ENCODE measurements around the gene OSBPL2. TPM values are rescaled to one million over a fixed set of nuclear protein-coding genes. Genes with fewer than 3 reads are reported as not detected.

Gene OSBPL2
- total RNA-seq, 2 donors from 2014 or later, result 46.7 to 50.3 TPM

- Histone ChIP-seq H3K4me1 (ENCODE audit: control insufficient read depth, insufficient read depth, low read length) (no peaks in the 10 kb centered on the region), H3K9ac (ENCODE audit: extremely low read depth, low read length, poor library complexity, severe bottlenecking) (no peak overlapping the region), H3K36me3 (ENCODE audit: control insufficient read depth, insufficient read depth, low read length) (peaks cover 52% of the 10 kb centered on the region), H3K27me3 (ENCODE audit: control insufficient read depth, insufficient read depth, low read length, poor library complexity, severe bottlenecking) (no peaks in the 10 kb centered on the region), H3K27ac (ENCODE audit: low read depth, low read length) (no peak overlapping the region), H3K4me3 (ENCODE audit: low read length) (no peak overlapping the region), H3K9me3 (ENCODE audit: control insufficient read depth, low read length) (no peaks in the 10 kb centered on the region)
- Mint-ChIP-seq H3K9me3 (no peaks in the 10 kb centered on the region), H3K36me3 (ENCODE audit: low read depth) (peaks cover 49% of the 10 kb centered on the region), H3K4me1 (no peaks in the 10 kb centered on the region), H3K27me3 (ENCODE audit: insufficient read depth) (no peaks in the 10 kb centered on the region), H3K4me3 (no peak overlapping the region), H3K27ac (no peak overlapping the region)
- 91 to 92% methylated on average over 8 of the region's 9 CpGs for WGBS, 2 experiments (ENCODE audit: insufficient coverage in 1 of 2, insufficient read length in 1 of 2)
- no peak for DNase-seq
- TF ChIP-seq CTCF (conservative IDR thresholded peaks at IDR 0.05), result no peak
Observed at GRCh38 chr20:62197311-62197710, 41.0 kb upstream of the OSBPL2 start.

- H3K9me3 Mint-ChIP-seq, result no peaks in the 10 kb centered on the region
- Histone ChIP-seq H3K9ac (ENCODE audit: extremely low read depth, low read length, poor library complexity, severe bottlenecking) (no peak overlapping the region), H3K36me3 (ENCODE audit: control insufficient read depth, insufficient read depth, low read length) (peaks cover 51% of the 10 kb centered on the region), H3K4me1 (ENCODE audit: control insufficient read depth, insufficient read depth, low read length) (no peaks in the 10 kb centered on the region), H3K9me3 (ENCODE audit: control insufficient read depth, low read length) (no peaks in the 10 kb centered on the region), H3K4me3 (ENCODE audit: low read length) (no peak overlapping the region), H3K27me3 (ENCODE audit: control insufficient read depth, insufficient read depth, low read length, poor library complexity, severe bottlenecking) (no peaks in the 10 kb centered on the region), H3K27ac (ENCODE audit: low read depth, low read length) (no peak overlapping the region)
- no peak for TF ChIP-seq CTCF (conservative IDR thresholded peaks at IDR 0.05)
- H3K4me3 Mint-ChIP-seq, result no peak overlapping the region
- 93 to 95% methylated on average over 16 to 18 of the region's 18 CpGs for whole genome bisulfite sequencing, 2 experiments (ENCODE audit: insufficient coverage in 1 of 2, insufficient read length in 1 of 2)
- H3K36me3 Mint-ChIP-seq (ENCODE audit: low read depth), result peaks cover 53% of the 10 kb centered on the region
- no peak overlapping the region for H3K27ac Mint-ChIP-seq
- no peak for DNase-seq
- no peaks in the 10 kb centered on the region for H3K4me1 Mint-ChIP-seq
- no peaks in the 10 kb centered on the region for H3K27me3 Mint-ChIP-seq (ENCODE audit: insufficient read depth)
Observed at GRCh38 chr20:62197801-62198200, 40.5 kb upstream of the OSBPL2 start.

GRCh38 chr20:62198496-62198895 lies 39.8 kb upstream of the OSBPL2 start:
- H3K27ac Mint-ChIP-seq, result no peak overlapping the region

More at GRCh38 chr20:62198496-62198895, 39.8 kb upstream of the OSBPL2 start:
- Mint-ChIP-seq H3K4me3 (no peak overlapping the region), H3K36me3 (ENCODE audit: low read depth) (peaks cover 59% of the 10 kb centered on the region), H3K9me3 (no peaks in the 10 kb centered on the region), H3K27me3 (ENCODE audit: insufficient read depth) (no peaks in the 10 kb centered on the region), H3K4me1 (no peaks in the 10 kb centered on the region)
- DNase-seq, result no peak
- no peak overlapping the region for H3K4me3 ChIP-seq (ENCODE audit: low read length)
- no peaks in the 10 kb centered on the region for H3K9me3 ChIP-seq (ENCODE audit: control insufficient read depth, low read length)
- 90 to 98% methylated on average over 15 to 17 of the region's 17 CpGs for WGBS, 2 experiments (ENCODE audit: insufficient coverage in 1 of 2, insufficient read length in 1 of 2)
- H3K27me3 ChIP-seq (ENCODE audit: control insufficient read depth, insufficient read depth, low read length, poor library complexity, severe bottlenecking), result no peaks in the 10 kb centered on the region
- no peak overlapping the region for H3K9ac ChIP-seq (ENCODE audit: extremely low read depth, low read length, poor library complexity, severe bottlenecking)
- H3K4me1 ChIP-seq (ENCODE audit: control insufficient read depth, insufficient read depth, low read length), result no peaks in the 10 kb centered on the region
- no peak for TF ChIP-seq CTCF (conservative IDR thresholded peaks at IDR 0.05)
- no peak overlapping the region for H3K27ac ChIP-seq (ENCODE audit: low read depth, low read length)
- H3K36me3 ChIP-seq (ENCODE audit: control insufficient read depth, insufficient read depth, low read length), result peaks cover 44% of the 10 kb centered on the region
